ENCODE data around the gene KRTAP1-4.
"Not testable (repeated sequence)": the region's sequence is repeated elsewhere in the genome, so short reads cannot be mapped to it uniquely, and the experiment has no call there.

Gene KRTAP1-4

DNA sequence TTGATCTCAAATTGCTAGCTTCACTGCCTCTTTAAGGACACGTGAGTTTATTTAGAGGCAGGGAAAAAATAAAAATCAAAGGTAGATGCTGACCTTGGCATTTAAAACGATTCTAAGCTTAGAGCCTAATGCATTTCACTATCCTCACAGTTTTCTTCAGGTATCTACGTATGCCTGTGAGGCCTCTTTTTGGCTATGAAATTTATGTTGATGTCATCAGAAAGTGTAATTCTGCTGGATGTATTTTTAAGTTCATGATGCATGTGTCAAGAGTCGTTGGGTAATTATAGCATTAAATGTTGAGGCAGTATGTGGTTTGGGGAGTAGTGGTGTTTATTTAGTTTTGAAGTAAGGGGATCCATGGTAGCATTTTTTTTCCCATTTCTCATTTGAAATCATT is 26.1 kb downstream of the KRTAP1-4 start:
- DNase-seq (ENCODE audit: low spot score), result no peak

DNA sequence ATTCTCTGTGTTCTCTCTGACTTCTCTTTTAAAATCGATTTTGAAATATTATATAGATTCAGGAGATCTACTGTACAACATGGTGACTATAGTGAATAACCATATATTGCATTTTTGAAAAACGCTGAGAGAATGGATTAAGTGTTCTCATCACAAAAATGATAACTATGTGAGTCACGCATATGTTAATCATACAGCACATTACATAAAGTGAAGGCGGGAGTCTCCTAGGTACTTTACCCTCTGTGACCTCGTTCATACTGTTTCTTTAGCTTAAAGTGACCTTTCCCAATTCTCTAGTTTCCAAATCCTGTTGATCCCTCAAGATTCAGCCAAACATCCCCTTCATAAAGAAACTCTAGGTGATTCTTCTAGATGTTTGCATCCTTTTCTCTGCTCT is 27.2 kb downstream of the KRTAP1-4 start:
- no peak for DNase-seq (ENCODE audit: low spot score)

DNA sequence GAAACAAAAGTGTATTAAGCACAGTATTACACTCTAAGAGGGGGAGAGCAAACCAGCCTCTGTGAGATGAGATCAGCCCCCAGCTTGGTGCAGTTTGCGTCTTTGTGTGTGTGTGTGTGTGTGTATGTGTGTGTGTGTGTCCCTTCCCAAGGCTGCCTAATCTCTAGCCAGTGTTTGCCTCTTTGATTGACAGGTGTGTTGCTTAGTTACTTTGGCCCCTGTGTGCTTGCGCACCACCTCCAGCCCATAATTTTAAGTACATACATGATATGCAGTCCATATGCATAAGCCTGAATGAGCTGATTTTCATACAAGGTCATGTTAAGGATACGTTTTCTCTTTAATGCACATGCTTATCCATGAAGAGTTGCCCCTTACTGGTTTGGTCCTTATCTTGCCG is 28.2 kb downstream of the KRTAP1-4 start:
- DNase-seq (ENCODE audit: low spot score), result no peak

DNA sequence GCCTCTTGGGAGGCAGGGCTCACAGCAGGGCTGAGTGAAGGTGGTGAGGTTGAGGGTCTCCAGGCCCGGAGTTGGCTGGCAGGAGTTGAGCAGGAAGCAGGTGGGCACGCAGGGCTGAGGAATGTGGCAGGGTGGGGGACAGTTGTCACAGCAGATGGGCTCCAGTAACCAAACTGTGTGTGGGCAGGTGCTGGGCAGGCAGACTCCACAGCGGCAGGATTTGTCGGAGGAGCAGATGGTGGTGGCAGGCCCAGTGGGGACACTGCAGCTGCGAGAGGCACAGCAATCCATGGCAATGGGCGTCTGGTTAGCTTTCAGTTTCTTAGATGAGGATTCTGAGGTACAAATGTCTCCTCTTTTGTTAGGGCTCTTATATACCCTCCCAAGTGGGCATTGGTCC is 30.4 kb downstream of the KRTAP1-4 start, which contains the start of gene KRTAP3-2:
KRTAP3-2 (minus strand) TSS at position 344 of the 400 bp plus-strand sequence; CDS start at position 291, 53 bp downstream.
- DNase-seq (ENCODE audit: low spot score), result not testable (repeated sequence)

DNA sequence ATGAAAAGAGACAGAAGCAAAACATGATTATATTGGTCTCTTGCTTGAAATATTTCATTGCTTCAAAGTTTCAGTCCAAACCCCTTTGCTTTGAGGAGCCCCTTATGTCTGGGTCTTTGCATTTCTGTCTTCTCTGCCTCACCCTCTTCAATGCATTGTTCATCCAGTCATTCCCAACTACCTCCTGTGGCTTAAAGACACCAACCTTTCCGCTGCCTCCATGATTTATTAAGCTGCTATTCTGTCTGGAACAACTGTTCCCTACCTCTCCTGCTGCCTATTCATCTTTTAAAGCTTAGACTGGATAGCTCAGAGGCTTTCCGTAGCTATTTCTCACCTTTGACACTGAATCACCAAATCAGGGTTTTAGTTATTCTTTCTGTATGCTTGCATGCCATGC is 32.6 kb downstream of the KRTAP1-4 start:
- DNase-seq (ENCODE audit: low spot score), result no peak

DNA sequence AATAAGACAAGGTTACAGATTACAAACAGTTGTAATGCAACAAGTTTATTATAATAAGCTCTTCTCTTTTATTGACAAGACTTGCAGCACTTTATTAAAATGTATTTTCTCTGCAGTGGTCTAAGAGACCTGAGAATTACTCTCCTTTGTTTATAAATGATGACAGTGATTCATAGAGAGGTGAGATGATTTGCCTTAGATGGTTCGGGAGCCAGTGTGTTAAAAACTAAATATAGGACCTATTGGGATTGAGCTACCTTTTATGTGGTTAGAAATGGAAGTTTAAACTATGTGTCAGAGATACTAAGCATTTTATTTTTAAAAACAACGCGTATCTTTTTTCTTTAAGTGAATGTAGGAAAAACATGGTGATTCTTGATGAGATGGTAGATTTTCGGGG is 33.2 kb downstream of the KRTAP1-4 start:
- no peak for DNase-seq (ENCODE audit: low spot score)

DNA sequence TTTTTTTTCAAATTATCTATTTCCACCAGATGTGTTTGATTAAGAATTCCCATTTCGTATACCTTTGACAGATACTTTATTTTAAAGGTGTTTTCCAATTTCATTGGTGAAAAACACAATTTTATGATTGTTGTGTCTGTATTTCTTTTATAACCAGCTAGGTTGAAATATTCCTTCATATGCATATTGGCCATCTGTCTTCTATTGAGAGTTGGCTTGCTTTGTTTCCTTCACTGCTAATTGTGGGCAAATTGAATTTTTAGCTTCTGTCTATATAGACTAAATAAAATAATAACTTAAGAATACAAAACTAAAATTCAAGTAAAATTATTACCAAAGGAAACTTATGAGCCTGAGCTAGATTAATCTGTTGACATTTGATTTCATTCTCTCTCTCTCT is 34.9 kb downstream of the KRTAP1-4 start:
- no peak for DNase-seq (ENCODE audit: low spot score)

DNA sequence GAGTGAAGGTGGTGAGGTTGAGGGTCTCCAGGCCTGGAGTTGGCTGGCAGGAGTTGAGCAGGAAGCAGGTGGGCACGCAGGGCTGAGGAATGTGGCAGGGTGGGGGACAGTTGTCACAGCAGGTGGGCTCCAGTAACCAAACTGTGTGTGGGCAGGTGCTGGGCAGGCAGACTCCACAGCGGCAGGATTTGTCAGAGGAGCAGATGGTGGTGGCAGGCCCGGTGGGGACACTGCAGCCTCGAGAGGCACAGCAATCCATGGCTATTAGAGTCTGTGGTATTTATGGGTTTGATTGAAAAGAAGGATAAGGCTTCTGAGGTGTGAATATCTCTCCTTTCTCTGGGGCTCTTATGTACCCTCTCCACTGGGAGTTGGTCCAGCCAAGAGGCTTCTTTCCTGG is 36.2 kb downstream of the KRTAP1-4 start, which contains the start of gene KRTAP3-3:
KRTAP3-3 (minus strand) TSS at position 326 of the 400 bp plus-strand sequence; CDS start at position 259, 67 bp downstream.
- DNase-seq (ENCODE audit: low spot score), result no peak

DNA sequence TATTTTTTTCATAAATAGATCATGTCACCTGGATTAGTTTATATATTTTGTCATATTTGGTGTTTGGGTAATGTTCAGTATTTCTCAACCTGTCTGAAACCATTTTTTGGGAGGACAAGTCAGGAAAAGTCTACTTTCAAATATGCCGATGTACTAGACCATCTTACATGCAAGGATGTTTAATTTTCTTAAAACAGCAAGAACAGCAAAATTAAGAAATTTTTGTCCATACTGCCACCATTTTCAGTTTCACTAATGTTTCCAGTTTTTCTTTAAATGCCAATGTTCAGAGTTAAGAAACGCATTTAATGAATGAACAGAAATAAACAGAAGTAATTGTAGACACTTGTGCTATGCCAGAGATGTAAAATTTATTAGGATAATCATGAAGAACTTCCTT is 36.9 kb downstream of the KRTAP1-4 start:
- DNase-seq (ENCODE audit: low spot score), result no peak

DNA sequence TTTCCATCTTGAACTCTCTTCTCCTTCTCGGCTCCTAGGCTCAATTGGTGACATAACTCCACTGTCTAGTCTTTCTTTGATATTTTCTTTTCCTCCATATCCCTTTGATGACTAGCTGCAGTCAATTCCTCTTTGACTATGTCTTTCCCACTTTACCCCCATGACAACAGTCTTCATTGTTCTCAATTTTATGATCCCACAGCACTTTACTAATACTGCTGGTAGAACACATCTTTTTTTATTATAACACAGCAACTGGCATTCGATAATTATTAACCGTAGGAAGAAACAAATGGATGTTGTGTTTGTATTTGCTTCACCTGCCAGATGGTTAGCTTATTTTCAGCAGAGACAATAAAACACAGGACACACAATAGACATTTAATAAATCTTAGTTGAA is 37.3 kb downstream of the KRTAP1-4 start:
- no peak for DNase-seq (ENCODE audit: low spot score)

DNA sequence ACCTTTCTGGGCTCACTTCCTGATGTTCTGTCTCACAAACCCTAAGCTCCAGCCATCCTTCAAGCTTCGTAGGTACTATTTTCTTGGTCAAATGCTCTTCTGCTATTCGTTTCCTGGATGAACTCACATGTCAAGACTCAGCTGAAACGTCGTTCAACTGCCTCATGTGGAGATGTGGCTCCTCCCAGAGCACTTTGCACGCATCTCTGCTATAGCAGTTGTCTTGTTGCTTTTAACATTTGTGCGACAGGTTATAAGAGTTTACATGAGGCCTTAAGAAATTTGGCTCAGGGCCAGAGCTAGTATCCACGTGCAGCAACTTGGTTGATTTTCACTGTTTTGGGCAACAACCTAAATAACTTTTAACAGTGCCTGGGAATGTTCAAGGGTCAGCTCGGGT is 43.1 kb downstream of the KRTAP1-4 start:
- DNase-seq (ENCODE audit: low spot score), result no peak

DNA sequence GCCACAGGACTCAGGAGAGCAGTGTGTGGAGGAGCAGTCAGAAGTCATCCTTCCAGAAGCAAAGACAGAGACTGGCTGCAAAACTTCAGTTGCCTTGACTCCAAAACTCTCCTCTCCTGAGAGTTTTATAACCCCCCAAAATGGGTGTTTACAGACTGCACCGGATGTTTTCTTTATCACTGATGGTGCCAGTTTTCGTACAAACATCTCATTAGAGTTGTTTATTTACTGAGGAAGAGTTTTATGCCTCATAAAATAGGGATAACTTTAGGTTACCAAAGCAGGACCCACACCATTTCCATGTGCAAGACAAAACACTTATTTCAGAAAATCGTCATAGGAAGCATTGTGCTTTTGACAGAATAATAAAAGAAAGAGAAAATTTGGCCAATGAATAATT is 45.8 kb downstream of the KRTAP1-4 start, which contains the start of gene KRT40:
KRT40 (minus strand) TSS at position 101 of the 400 bp plus-strand sequence; CDS start at position 48, 53 bp downstream.
- no peak for DNase-seq (ENCODE audit: low spot score)

DNA sequence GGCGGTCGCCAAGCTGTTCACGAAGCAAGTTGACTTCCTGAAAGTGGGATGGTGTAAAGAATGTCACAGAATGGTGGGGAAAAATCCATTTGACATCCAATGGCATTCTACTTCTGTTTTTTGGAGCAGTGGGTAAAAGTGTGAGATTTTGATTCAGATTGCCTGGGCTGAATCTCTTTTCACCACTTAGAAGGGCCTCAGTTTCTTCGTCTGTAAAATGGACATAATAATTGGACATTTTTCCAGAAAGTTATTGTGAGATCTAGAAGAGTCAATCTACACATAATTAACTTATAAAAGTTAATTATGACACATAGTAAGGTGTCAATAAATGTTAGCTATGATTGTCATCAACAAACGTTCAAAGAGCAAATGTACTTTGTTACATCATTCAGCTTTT is 48.9 kb downstream of the KRTAP1-4 start:
- DNase-seq (ENCODE audit: low spot score), result no peak

DNA sequence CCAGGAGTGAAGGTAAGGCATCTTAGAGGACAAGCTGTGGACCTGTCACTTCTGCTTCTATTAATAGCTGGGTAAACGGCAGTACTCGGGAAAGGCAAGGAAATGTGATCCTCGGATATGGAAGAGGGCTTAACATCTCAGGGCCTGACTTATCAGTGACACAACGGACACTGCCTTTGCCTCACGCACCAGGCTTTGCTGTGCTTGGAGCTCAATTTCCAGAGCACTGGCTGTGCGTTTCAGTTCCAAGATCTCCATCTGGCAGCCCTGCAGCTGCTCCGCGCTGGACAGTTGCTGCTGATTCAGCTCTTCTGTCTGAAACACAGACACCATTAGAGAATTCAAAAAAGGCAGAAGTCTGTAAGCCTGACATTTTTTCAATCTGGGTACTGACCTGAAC is 49.4 kb downstream of the KRTAP1-4 start:
- DNase-seq (ENCODE audit: low spot score), result no peak

DNA sequence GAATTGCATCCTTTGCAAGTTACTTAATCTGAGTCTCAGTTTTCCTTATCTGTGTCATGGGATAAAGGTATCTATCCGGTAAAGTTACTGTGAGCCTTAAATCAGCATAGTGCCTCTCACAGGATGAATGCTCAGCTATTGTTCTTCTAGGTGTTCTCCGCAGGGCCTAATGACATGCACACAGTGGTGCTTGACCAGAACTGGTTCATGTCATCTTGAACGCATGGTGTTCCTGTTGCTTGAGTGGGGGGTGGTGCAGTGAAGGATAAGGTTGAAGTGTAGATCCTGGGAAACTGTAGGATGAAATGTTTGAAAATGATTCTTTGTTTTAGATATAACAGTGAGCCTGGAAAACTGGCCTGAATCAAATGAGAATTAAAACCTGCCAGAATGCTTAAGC is 49.9 kb downstream of the KRTAP1-4 start:
- DNase-seq (ENCODE audit: low spot score), result no peak

Data from HuH-7.5 (cell line).